Glomerular visceral epithelial cell (primary cell): ENCODE results near the gene SBK2.

Source experiments
- DNase-seq: peaks from one replicate; pipeline ENCODE4 v3.0.0-alpha.2; 2016; ENCODE audit errors: extremely low spot score

SBK2 gene

DNA sequence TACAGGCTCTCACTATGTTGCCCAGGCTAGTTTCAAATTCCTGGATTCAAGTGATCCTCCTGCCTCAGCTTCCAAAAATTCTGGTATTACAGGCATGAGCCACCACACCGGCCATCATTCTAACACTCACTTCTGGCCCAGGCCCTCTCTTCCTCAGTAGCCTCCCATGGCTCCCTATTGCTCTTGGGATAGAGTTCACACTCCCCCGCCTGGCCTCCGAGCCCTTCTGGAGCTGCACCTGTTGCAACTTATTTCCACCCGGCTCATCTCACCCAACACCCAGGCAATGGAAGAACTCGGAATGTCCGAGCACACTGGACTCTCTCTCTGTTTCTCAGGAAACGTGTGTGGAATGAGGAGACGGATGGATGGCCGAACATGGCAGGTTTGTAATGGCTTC lies 17.4 kb upstream of the SBK2 start:
- DNase-seq, result no peak

DNA sequence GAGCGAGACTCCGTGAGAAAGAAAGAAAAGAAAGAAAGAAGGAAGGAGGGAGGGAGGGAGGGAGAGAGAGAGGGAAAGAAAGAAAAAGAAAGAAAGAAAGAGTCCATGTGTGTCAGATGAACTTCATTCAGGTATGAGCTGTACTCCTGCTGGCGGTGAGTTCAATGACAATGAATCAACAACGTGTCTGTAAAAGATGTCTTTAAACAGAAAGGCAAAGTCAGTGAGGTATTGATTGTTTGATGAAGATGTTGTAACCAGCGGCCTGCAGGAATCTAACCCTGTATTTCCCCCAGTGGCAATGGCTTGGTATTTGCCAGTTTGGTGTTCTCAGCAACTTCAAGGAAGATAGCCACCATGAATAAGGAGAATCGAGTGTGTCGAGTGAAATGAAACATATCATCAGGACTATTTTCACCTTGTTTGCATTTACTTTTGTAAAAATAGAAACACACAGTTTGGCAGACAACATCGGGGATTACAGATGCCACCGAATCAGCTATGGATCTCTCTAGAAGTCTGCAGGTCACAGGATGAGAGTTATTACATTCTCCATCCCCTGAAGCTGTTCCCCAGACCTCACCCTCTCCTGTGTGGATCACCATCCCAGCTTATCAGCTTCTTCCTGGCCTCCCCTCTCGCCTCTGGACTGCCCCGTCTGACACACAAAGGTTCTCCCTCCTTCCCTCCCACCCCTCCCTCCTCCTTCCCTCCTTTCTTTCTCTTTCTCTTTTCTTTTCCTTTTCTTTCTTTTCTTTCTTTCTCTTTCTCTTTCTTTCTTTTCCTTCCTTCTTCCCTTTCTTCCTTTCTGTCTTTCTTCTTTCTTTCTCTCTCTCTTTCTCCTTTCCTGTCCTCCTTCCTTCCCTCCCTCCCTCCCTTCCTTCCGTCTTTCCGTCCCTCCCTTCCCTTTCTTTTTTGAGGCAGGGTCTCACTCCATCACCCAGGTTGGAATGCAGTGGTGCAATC lies 16.6 kb upstream of the SBK2 start:
- no peak for DNase-seq

DNA sequence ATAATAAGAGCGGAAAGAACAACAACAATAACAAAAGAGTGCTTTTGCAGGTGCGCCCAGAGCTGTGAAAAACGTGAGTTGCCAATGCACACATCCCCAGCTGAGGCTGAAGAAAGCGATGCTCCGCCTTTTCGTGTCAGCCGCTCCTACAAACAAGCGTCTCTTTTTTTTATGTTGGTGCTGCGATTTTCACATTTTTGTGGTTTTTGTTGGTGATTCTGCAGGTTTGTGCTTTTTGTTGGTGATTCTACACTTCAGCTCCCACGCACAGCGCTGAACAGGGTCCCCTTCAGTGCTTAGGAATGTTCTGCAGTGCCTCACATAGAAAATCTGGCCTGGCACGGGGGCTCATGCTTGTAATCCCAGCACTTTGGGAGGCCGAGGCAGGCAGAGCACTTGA lies 15.7 kb upstream of the SBK2 start:
- peak; percentile 45 for DNase-seq

DNA sequence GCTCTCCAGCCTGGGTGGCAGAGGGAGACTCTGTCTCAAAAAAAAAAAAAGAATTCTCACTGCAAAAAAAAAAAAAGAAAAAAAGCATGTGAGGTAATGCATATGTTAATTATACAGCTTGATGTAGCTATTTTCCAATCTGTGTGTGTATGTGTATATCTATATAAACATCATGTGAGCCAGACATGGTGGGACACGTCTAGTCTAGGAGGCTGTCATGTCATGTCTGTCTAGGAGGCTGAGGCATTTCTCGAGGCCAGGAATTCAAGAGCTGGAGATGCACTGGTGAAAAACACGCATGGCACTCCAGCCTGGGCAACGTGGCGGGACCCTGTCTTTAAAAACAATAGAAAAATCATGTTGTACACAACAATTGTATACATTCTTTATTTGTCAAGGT lies 15.3 kb upstream of the SBK2 start:
- no peak for DNase-seq

DNA sequence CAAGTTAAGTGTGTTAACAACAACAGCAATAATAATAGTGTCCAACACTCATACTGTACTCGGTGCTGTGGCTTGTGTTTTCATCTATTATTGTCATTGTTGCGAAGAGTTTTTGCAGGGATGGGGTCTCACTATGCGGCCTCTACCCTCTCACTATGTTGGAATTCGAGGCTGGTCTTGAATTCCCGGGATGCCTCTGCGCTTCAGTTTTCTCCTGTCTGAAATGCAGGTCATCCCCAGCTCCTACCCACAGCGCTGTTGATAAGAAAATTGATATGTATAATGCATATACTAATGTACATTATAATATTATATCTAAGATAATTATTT lies 13.4 kb upstream of the SBK2 start:
- DNase-seq, result no peak

- peak; percentile 86 for DNase-seq
Observed at GRCh38 chr19:55549500-55550320, 12.8 kb upstream of the SBK2 start.

DNA sequence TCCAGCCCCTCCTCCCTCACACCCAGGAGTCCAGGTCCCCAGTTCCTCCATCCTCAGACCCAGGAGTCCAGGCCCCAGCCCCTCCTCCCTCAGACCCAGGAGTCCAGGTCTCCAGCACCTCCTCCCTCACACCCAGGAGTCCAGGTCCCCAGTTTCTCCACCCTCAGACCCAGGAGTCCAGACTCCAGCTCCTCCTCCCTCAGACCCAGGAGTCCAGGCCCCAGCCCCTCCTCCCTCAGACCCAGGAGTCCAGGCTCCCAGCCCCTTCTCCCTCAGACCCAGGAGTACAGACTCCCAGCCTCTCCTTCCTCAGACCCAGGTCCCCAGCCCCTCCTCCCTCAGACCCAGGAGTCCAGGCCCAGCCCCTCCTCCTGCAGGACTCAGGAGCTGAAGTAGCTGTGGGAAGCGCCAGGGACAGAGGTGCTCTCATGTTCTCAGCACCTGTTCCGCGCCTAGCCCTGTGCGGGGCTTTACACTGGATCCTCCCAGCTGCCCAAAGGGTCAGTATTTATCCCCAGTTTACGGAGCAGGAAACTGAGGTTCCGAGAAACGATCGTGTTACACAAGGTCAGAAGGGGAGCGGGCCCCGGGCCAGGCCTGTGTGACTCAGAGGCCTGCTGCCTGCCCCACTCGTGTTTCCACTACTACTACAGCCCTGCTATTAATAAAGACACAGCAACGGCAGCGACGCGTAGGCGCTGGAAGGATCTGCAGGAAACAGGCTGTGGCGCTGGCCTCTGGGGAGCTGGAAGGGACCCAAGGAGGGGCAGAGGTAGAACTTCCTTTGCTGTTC lies 10.1 kb upstream of the SBK2 start:
- DNase-seq, result peak; percentile 17

DNA sequence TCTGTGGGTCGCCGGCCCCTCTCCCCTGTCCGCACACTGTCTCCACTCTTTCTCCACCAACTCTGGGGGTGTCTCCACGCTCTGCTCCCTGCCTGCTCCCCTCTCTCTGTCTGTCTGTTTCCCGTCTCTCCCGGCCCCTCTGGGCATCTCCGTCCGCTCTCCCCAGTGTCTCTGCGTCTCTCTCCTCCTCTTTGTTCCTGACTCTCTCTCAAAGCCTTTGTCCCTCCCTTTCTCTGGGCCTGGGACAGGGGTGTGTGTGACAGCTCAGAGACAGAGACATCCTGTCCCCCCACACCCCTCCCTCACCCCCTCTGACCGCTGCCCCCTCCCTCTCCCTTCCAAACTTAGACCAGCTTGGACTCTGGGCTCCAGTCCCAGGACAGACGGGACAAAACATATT lies 9.1 kb upstream of the SBK2 start:
- DNase-seq, result no peak

DNA sequence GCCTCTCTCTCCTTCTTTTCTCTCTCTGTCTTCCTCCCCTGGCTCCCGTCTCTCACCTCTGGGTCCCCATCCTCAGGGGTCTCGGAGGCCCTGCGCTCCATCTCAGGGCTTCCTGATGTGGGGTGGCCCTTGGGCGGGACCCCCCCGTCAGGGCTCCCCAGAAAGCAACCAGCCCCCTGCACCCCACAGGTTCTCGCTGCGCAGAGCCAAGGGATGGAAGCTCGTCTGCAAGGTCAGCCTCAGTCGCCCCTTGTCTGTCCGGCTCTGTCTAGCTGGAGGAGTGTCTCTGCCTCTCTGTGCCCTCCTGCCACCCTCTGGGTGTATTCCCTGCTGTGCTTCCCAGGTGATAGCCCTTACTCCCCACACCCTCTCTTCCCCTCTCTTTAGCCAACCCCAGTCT lies 8.5 kb upstream of the SBK2 start, which contains the start of gene SBK3:
Gene SBK3 (minus strand): TSS at position 101 of the 400 bp plus-strand sequence. CDS start 0 bp downstream, at position 101.
- no peak for DNase-seq

- no peak for DNase-seq
Observed at GRCh38 chr19:55544776-55545439, 8.0 kb upstream of the SBK2 start.

GRCh38 chr19:55544014-55544413 lies 7.1 kb upstream of the SBK2 start:
- no peak for DNase-seq

- DNase-seq, result no peak
Observed at GRCh38 chr19:55543567-55543966, 6.6 kb upstream of the SBK2 start.

DNA sequence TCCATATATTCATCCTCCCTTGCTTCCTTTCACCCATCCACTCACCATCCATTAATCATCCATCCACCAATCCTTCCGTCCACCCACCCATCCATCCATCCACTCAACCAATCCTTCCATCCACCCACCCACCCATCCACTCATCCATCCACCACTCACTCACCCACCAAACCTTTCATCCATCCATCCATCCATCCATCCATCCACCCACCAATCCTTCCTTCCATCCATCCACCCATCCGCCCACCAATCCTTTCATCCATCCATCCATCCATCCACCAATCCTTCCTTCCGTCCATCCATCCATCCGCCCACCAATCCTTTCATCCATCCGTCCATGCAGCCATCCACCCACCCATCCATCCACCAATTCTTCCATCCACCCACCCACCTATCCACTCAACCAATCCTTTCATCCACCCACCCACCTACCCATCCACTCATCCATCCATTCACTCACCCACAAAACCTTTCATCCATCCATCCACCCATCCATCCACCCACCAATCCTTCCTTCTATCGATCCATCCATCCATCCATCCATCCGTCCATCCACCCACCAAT lies 5.4 kb upstream of the SBK2 start:
- DNase-seq, result no peak

DNA sequence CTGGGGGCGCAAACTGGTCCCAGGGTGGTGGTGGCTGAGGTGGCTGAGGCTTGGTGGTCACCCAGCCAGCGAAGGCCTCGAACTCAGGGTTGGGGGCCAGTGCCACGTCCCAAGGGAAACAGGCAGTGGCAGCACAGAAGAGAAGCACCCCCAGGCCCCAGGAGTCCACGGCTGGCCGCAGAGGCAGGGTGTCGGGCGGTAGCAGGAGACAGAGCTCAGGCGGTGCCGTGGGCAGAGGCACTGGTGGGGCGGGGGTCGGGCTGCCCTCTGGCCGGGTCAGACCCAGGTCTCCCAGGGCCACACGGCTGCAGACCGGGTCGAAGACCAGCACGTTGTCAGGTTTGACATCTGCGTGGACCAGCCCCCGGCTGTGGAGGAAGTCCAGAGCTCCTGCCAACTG lies 4.2 kb upstream of the SBK2 start:
- DNase-seq, result no peak

GRCh38 chr19:55540619-55541018 lies 3.7 kb upstream of the SBK2 start:
- no peak for DNase-seq

DNA sequence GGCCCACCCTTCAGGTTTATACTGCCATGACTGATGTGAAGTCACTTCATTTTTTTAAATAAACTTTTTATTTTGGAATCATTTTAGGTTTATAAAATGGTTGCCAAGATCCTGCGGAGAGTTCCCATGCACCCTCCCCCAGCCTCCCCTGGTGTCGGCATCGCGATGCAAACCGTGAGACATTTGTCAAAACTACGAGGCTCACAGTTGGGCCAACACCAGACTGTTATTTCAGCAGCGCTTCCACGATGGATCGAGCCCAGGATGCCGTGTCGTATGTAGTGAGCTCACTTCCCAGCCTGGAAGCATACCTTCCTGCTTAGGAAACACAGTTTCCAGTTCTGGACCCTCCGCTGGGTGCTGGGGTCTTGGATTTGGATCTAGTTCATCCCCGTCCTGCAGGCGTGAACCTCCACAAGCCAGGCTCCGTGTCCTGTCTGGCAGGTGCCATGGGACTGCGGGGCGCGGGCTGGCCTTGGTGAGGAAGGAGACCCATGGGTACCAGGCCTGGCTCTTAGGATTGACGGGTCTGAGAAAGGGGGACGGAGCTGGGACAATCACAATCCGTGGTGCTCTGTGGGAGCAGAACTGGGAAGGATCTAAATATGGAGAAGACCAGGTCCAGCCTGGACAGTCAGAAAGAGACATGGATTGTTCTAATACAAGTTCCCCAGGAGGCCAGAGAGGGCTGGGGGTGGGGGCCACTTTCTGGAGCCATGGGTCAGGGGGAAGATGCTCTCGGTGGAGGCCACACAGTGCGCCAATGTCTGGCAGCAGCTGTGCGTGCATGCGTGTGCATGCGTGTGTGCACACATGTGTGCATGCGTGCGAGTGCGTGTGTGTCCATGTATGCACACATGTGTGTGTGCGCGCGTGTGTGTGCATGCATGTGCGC lies 2.4 kb upstream of the SBK2 start:
- no peak for DNase-seq

DNA sequence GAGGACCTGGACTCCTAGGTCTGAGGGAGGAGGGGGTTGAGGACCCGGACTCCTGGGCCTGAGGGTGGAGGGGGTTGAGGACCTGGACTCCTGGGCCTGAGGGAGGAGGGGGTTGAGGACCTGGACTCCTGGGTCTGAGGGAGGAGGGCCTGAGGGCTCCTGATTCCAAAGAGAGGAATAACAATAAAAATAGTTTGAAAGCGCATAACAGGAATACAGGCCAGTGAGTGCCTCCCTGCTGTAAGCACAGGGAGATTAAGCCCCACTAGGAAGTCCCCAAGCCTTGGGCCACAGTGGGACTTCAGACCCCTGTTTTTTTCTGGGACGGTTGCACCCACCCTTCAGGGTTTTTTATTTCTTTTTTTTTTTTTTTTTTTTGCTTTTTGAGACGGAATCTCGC lies 1.2 kb upstream of the SBK2 start:
- DNase-seq, result no peak

DNA sequence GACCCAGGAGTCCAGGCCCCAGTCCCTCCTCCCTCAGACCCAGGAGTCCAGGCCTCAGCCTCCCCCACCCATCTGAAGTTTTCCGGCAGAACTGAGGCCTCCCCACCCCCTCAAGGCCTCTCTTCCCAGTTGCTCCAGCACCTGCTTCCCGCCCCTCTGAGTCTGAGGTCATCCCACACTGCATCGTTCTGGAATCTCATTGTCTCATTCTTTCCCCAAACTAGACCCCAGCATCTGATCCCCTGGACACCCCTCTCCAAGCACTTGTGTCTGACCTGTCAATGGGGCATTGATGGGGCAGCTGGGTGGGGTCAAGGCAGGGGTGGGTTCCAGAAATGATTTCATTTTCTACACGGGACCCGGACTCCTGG lies 793 bp upstream of the SBK2 start:
- peak; percentile 63 for DNase-seq

GRCh38 chr19:55536366-55536765 lies 567 bp downstream of the SBK2 start:
- DNase-seq, result no peak

DNA sequence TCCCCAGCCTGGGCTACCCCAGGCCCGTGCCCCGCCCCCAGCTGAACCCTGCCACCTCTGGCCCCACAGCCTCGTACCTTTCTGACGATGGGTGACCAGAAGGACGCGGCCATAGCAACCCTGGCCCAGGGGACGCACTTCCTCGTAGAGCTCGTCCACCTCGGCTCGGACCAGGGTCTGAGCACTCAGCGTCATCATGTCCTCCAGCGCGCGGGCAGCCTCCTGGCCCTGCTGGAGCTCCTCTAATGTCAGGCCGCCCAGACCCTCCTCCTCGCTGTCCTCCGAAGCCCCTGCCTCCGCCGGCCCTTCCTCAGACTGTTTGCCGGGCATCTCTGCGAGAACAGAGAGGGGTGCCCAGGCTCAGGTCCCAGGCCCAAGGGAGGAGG lies 975 bp downstream of the SBK2 start:
- no peak for DNase-seq
